Spleen (tissue), 7 donors: Measurements from ENCODE around the gene GGACT.

Experiments used
- CTCF ChIP-seq, 11 experiments: fragments of 200-600 bp in 7 of 11; fragments of 450-650 bp in 4 of 11; sonication (generic) in 4 of 11; IDR thresholded peaks in 8 of 11; conservative IDR thresholded peaks in 3 of 11; 1 replicate in 7 of 11; 2 replicates in 4 of 11; pipeline versions ENCODE4 v1.4.0 to v1.8.0; 2016 to 2021; ENCODE audit warnings: antibody characterized with exemption in 11 of 11, inconsistent platforms in 4 of 11, mild to moderate bottlenecking in 1 of 11
- POLR2A ChIP-seq, 3 donors: fragments of 450-650 bp; IDR thresholded peaks; one replicate each; pipeline ENCODE4 v1.5.1; 2017; ENCODE audit warnings: antibody characterized with exemption in 3 of 3, mild to moderate bottlenecking in 1 of 3
- POLR2AphosphoS5 ChIP-seq, 3 donors: sonication (generic); formaldehyde crosslinking; IDR thresholded peaks; one replicate each; pipeline ENCODE4 v1.5.1; 2017; ENCODE audit warnings: antibody characterized with exemption in 3 of 3
- donor health status: DM: no; HTN: no; CAD: no; lungs with moderate emphysema.
- donor health status: DM: no; HTN: no; CAD: no.
- donor health status: DM: no; HTN: no; CAD: no.

- TF ChIP-seq CTCF (IDR thresholded peaks at IDR 0.05 in 8 of 11, conservative IDR thresholded peaks at IDR 0.05 in 3 of 11) = no peak
- TF ChIP-seq POLR2A (IDR thresholded peaks at IDR 0.05) = no peak
- TF ChIP-seq POLR2AphosphoS5 (IDR thresholded peaks at IDR 0.05) = no peak
Measured at GRCh38 chr13:100490692-100491091, 97.9 kb downstream of the GGACT start.
